ENCODE measurements around the gene CSF2RB. TPM values are rescaled to one million over a fixed set of nuclear protein-coding genes. Genes with fewer than 3 reads are reported as not detected.

The CSF2RB gene
- total RNA-seq, 4 donors from 2014 or later = 1.2 to 9.7 (median 6.0) TPM

- no peaks in the 10 kb centered on the region for H3K36me3 ChIP-seq
- 41 to 82% methylated on average over 2 to 3 of the region's 3 CpGs for WGBS, 2 donors (ENCODE audit: low coverage in 1 of 2)
- no peaks in the 10 kb centered on the region for H3K27me3 ChIP-seq
- no peaks in the 10 kb centered on the region for H3K9me3 ChIP-seq
- no peak for DNase-seq
- intact Hi-C loops (cut with DNase I; ENCODE audit: low total_unique reads) = no loop called here
- in situ Hi-C loops (cut with MboI; ENCODE audit: low pct_ligation_motif_present in 1 of 4, low pct_unique_long_range_greater_than_20kb in 1 of 4, low sequenced_read_pairs in 3 of 4) = no loop called here
- H3K4me1 ChIP-seq = no peaks in the 10 kb centered on the region
- H3K4me3 ChIP-seq = no peak overlapping the region
- no peak overlapping the region for H3K27ac ChIP-seq
- TF ChIP-seq POLR2AphosphoS5 (IDR thresholded peaks at IDR 0.05) = no peak
Observed at GRCh38 chr22:36961626-36962025, 48.2 kb downstream of the CSF2RB start.

DNA sequence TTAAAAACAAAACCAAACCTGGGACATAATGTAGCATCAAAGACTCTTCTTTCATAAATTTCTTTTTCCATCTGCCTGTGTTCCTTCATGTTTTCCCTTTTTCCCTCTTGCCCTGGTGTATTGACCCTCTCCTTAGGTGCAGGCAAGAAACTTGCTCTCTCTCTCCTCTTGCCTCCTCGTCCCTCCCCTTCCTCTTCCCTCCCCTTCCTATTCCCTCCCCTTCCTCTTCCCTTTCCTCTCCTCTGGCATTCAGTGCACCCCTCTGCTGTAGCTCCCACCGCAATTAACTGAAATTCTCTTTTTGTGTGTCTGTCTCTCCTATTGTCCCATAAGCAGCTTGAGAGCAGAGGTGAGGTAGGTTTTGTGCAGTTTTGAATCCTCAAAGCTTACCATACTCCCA, 49.9 kb downstream of the CSF2RB start:
- H3K4me1 ChIP-seq = no peaks in the 10 kb centered on the region
- no peaks in the 10 kb centered on the region for H3K36me3 ChIP-seq
- H3K9me3 ChIP-seq = no peaks in the 10 kb centered on the region
- H3K27ac ChIP-seq = no peak overlapping the region
- no peak for DNase-seq
- no peaks in the 10 kb centered on the region for H3K27me3 ChIP-seq
- H3K4me3 ChIP-seq = no peak overlapping the region
- TF ChIP-seq, protein P1, sequence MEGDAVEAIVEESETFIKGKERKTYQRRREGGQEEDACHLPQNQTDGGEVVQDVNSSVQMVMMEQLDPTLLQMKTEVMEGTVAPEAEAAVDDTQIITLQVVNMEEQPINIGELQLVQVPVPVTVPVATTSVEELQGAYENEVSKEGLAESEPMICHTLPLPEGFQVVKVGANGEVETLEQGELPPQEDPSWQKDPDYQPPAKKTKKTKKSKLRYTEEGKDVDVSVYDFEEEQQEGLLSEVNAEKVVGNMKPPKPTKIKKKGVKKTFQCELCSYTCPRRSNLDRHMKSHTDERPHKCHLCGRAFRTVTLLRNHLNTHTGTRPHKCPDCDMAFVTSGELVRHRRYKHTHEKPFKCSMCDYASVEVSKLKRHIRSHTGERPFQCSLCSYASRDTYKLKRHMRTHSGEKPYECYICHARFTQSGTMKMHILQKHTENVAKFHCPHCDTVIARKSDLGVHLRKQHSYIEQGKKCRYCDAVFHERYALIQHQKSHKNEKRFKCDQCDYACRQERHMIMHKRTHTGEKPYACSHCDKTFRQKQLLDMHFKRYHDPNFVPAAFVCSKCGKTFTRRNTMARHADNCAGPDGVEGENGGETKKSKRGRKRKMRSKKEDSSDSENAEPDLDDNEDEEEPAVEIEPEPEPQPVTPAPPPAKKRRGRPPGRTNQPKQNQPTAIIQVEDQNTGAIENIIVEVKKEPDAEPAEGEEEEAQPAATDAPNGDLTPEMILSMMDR (IDR thresholded peaks at IDR 0.05) = no peak
- no peak for TF ChIP-seq POLR2AphosphoS5 (IDR thresholded peaks at IDR 0.05)
- TF ChIP-seq POLR2A (IDR thresholded peaks at IDR 0.05) = no peak
- TF ChIP-seq EP300 (IDR thresholded peaks at IDR 0.05; ENCODE audit: low read depth) = no peak
- in situ Hi-C loops (cut with MboI; ENCODE audit: low pct_ligation_motif_present in 1 of 4, low pct_unique_long_range_greater_than_20kb in 1 of 4, low sequenced_read_pairs in 3 of 4) (no loop called here), intact Hi-C loops (cut with DNase I; ENCODE audit: low total_unique reads) (no loop called here)
- 67 to 84% methylated on average over 2 of the region's 2 CpGs for WGBS, 2 donors (ENCODE audit: low coverage in 1 of 2)

- in situ Hi-C loops (cut with MboI; ENCODE audit: low pct_ligation_motif_present in 1 of 4, low pct_unique_long_range_greater_than_20kb in 1 of 4, low sequenced_read_pairs in 3 of 4) (no loop called here), intact Hi-C loops (cut with DNase I; ENCODE audit: low total_unique reads) (no loop called here)
- no peaks in the 10 kb centered on the region for H3K27me3 ChIP-seq
- no peaks in the 10 kb centered on the region for H3K9me3 ChIP-seq
- H3K4me1 ChIP-seq = no peaks in the 10 kb centered on the region
- no peak for DNase-seq
- TF ChIP-seq, protein P1 (IDR thresholded peaks at IDR 0.05) = no peak
- TF ChIP-seq POLR2AphosphoS5 (IDR thresholded peaks at IDR 0.05) = no peak
- no peak for TF ChIP-seq EP300 (IDR thresholded peaks at IDR 0.05; ENCODE audit: low read depth)
- no peak for TF ChIP-seq POLR2A (IDR thresholded peaks at IDR 0.05)
- no peak overlapping the region for H3K27ac ChIP-seq
- no peaks in the 10 kb centered on the region for H3K36me3 ChIP-seq
- no peak overlapping the region for H3K4me3 ChIP-seq
Observed at GRCh38 chr22:36964106-36964505, 50.7 kb downstream of the CSF2RB start.

DNA sequence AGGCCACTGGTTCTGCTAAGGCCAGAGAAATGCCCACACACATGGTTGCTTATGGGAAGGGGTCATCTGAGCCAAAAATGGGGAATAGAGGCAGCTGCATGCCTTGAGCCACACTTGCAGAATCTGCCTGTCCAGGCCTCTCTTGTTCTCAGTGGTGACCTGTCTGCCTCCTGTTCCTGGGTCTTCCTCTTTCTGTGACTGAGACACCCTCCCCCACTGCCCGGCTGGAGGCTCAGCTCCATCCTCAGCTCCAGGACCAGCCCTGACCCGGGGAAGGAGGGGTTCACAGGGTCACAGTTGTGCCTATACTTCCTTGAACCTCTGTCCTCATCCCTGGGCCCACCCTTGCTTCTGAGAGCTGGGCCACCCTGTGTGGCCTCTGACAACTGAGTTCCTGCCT, 52.3 kb downstream of the CSF2RB start:
- intact Hi-C loops (cut with DNase I; ENCODE audit: low total_unique reads) (no loop called here), in situ Hi-C loops (cut with MboI; ENCODE audit: low pct_ligation_motif_present in 1 of 4, low pct_unique_long_range_greater_than_20kb in 1 of 4, low sequenced_read_pairs in 3 of 4) (no loop called here)
- Histone ChIP-seq H3K9me3 (no peaks in the 10 kb centered on the region), H3K27me3 (no peaks in the 10 kb centered on the region), H3K4me3 (no peak overlapping the region), H3K36me3 (no peaks in the 10 kb centered on the region), H3K27ac (no peak overlapping the region), H3K4me1 (peaks cover 0 to 2% (median 0%) of the 10 kb centered on the region in 4 donors)
- DNase-seq = no peak
- TF ChIP-seq POLR2AphosphoS5 (IDR thresholded peaks at IDR 0.05) (no peak), POLR2A (IDR thresholded peaks at IDR 0.05) (no peak), EP300 (IDR thresholded peaks at IDR 0.05; ENCODE audit: low read depth) (no peak)
- TF ChIP-seq, protein P1 (IDR thresholded peaks at IDR 0.05) = no peak
- WGBS, 2 donors (ENCODE audit: low coverage in 1 of 2) = 65% methylated on average over 2 of the region's 2 CpGs; no CpG with 5 or more reads in 1 of the 2 donors

DNA sequence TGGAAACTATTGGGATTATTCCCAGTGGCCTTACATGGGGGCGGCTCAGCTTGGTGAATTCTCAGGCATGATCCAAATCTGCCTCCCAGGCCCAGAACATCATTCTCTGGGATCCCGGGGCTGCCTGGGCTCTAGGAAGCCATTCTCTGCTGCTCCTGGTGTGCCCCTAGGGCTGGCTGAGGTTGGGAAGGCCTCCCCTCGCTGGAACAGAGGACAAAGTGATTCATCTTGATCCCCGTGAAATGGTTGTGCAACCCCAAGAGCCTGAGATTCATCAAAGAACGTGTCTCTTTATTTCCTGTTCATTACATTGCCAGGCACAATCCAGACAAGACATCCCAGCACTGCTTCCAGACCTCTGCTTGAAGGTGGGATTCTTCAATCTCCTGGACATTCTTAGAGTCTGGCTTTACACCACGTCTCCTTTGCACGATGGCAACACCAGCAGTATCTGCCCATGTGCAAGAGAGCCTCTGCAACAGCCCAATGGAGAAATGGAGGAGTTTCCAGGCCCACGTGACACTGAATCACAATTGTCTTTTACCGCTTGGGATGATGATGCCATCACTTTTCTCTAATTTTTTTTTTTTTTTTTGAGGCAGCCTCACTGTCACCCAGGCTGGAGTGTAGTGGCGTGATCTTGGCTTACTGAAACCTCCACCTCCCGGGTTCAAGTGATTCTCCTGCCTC, 53.6 kb downstream of the CSF2RB start:
- Histone ChIP-seq H3K9me3 (no peaks in the 10 kb centered on the region), H3K4me1 (peaks cover 0 to 13% (median 2%) of the 10 kb centered on the region in 4 donors), H3K27ac (no peak overlapping the region), H3K36me3 (no peaks in the 10 kb centered on the region), H3K27me3 (no peaks in the 10 kb centered on the region), H3K4me3 (no peak overlapping the region)
- in situ Hi-C loops (cut with MboI; ENCODE audit: low pct_ligation_motif_present in 1 of 4, low pct_unique_long_range_greater_than_20kb in 1 of 4, low sequenced_read_pairs in 3 of 4) = no loop called here
- TF ChIP-seq, protein P1 (IDR thresholded peaks at IDR 0.05) = no peak
- TF ChIP-seq POLR2A (IDR thresholded peaks at IDR 0.05) (no peak), POLR2AphosphoS5 (IDR thresholded peaks at IDR 0.05) (no peak)
- intact Hi-C loops (cut with DNase I; ENCODE audit: low total_unique reads) = no loop called here
- WGBS, 2 donors (ENCODE audit: low coverage in 1 of 2) = 80 to 90% methylated on average over 6 to 11 of the region's 11 CpGs
- no peak for DNase-seq
